ENCODE data around the gene SLC36A2.
"Not testable (repeated sequence)": the region's sequence is repeated elsewhere in the genome, so short reads cannot be mapped to it uniquely, and the experiment has no call there.

Gene SLC36A2

DNA sequence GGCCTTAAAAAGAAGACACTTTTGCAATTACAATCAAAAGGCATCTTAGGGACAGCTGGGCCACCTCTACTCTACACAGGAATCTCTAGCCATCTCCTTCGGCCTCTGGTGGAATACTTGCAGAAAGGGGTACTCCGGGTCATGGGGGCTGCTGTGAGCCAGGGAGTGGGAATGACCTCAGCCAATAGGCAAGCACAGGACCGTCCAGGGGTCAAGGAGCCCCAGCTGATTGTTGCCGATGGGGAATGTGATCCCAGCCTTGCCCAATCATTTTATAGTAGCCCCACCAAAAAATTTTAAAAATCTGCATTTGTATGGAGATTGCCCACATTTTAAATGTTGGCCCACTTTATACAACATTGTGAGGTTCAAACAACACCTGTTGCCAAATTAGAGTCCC lies 26.9 kb downstream of the SLC36A2 start:
- DNase-seq: no peak

DNA sequence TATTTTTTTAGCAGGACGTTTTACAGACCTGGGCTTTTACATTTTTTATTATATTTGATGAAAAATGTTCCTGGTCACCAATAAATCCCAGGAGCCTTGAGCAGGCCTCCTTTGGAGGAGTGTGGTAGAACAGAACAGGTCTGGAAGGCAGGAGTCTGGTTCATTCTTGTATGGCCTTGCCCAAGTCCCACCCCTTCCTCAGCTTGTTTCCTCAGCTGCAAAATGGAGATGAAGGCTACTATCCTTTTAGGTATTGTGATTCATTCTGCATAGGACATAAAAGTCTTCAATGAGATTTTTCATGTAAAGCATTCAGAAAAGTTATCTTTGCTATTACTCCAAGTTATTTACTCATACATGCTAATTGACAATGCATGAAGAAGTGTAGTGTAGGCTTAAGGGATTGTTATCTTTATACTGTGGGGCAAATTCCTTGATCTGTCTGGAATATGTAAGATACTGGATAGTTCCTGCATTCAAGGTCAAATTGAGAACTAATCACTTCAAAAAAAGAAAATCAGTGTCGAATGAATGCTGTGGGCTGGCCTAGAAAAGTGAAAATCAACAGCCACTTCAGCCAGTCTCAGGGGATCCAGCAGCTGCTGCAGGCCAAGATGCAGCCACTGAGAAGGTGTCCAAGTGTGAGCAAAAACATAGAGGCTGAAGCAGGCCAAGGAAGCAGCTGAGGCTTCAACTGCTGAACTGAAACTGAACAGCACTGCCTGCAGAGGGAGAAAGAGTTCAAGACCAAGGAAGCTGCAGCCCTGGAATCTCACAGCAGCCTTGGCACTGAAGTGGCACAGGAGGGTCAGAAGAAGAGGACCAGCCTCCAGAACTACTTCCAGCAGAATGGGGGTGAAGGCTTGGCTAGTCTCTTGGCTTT lies 28.3 kb downstream of the SLC36A2 start:
- no peak for DNase-seq

DNA sequence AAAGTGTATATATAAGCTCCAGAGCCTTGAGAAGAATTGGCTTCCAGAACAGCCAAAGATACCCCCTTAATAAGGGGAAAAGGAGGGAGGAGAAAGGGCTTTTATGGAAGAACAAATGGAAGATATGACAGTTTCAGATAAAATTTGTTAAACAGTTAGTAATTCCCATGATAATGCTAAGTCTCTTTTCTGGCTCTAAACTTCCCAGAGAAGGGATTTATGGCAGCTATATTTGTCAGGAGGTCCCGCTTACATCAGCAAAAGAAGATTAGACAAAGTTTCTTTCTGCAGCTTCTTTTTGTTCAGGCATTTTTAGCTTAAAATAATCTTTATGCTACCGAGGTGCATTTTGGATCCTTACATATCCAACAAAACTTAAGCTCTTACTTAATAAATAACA lies 29.5 kb downstream of the SLC36A2 start:
- no peak for DNase-seq

DNA sequence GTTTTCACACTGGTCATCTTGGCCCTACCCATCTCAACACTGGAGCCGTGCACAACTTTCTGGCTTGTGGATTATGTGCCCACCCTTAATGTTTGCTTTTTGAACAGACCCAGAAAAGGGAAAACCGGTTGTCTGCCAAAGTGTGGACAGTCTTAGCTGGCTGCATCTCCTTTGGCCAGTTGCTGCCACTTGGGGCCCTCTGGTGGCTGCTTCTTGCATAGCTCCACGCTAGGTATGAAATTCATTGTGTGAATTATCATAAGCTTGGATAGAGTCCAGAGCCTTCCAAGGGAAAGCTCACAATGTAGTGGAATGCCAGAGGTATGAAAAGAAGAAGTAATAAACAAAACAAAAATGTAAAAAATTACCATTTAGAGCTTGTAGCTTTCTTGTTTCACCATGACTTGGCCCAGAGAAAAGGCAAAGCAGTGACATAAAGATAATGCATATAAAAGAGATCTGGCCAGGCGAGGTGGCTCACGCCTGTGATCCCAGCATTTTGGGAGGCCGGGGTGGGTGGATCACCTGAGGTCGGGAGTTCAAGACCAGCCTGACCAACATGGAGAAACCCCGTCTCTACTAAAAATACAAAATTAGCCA lies 31.3 kb downstream of the SLC36A2 start:
- DNase-seq: peak; percentile 60

DNA sequence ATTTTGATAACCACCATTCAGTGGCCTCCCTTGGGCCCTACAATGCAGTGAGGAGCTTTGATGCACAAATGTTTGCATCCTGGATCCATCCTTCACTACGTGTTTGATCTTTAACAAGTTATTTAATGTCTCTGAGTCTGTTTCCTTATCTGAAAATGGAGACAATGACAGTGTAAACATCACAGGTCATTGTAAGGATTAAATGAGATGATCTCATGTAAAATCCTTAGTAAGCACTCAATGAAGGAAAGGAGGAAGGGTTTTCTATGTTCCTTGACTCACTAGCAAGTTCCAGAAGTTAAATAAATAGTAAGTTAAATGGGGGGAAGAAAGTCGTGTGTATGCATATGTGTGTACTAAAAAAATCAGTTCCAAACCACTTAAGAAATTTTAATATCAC lies 34.0 kb downstream of the SLC36A2 start:
- no peak for DNase-seq

DNA sequence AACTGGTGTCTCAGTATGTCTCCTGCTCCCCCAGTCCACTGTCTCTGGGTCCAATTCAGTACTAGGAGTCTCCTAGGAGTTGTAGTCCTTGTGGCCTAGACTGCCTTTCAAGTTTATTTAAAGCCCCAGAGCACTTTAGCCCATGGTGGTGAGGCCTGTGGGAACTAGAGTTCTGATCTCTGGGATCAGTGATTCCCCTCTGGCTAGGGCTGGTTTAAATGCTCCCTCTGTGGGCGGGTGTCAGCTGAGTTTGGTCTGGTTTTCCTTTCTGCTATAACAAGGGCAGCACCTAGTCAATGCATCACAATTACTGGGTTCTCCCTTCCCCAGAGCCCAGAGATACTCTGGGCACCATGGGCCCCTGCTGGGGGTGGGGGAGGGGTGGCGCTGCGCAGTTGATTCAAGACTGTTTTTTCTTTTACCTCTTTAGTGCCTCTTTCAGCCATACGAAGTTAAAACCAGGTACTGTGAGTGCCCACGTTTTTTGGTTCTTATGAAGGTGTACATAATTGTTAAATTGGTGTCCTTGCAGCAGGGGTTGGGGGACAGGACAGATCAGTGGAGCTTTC lies 34.5 kb downstream of the SLC36A2 start:
- no peak for DNase-seq

DNA sequence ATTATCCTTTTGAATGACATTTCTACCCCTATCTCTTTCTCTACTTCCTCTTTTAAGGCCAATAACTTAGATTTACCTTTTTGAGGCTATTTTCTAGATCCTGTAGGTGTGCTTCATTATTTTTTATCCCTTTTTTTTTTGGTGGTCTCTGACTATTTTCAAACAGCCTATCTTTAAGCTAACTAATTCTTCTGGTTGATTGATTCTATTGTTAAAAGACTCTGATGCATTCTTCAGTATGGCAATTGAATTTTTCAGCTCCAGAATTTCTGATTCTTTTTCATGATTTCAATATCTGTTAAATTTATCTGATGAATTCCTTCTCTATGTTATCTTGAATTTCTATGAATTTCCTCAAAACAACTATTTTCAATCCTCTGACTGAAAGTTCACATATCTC lies 36.4 kb downstream of the SLC36A2 start:
- no peak for DNase-seq

DNA sequence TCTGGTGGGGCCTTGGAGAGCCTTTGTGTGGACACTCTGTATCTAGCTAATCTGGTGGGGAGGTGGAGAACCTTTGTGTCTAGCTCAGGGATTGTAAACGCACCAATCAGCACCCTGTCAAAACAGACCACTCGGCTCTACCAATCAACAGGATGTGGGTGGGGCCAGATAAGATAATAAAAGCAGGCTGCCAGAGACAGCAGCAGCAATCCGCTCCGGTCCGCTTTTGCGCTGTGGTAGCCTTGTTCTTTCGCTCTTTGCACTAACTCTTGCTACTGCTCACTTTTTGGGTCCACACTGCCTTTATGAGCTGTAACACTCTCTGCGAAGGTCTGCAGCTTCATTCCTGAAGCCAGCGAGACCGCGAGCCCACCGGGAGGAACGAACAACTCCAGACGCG lies 37.5 kb downstream of the SLC36A2 start:
- DNase-seq: not testable (repeated sequence)

DNA sequence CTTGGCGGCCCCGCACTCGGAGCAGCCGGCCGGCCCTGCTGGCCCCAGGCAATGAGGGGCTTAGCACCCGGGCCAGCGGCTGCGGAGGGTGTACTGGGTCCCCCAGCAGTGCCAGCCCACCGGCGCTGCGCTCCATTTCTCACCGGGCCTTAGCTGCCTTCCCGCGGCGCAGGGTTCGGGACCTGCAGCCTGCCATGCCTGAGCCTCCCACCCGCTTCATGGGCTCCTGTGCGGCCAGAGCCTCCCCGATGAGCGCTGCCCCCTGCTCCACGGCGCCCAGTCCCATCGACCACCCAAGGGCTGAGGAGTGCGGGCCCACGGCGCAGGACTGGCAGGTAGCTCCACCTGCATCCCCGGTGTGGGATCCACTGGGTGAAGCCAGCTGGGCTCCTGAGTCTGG lies 38.1 kb downstream of the SLC36A2 start:
- DNase-seq: not testable (repeated sequence)

DNA sequence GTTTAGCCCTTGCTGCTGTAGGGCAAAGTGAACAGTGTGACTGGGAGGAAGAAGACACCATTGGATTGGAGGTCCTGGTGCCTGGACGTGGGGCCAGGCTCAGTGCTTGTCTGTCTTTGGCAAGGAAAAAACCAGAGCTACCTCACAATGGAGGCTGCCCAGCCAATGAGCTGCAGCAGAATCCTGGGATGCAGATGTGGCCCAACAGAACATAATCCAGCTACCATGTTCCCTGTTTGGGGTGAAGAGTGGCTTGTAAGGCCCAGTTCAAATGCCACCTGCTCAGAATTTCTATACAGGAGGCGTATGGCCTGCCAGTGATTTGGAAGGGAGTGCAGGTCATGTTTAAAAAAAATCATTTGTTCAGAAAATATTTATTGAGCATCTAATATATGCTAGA lies 43.7 kb downstream of the SLC36A2 start, which contains the start of gene SLC36A3:
Gene SLC36A3 (minus strand): TSS at position 101 of the 400 bp plus-strand sequence. CDS start 412 bp downstream, outside the sequence.
- DNase-seq: no peak

DNA sequence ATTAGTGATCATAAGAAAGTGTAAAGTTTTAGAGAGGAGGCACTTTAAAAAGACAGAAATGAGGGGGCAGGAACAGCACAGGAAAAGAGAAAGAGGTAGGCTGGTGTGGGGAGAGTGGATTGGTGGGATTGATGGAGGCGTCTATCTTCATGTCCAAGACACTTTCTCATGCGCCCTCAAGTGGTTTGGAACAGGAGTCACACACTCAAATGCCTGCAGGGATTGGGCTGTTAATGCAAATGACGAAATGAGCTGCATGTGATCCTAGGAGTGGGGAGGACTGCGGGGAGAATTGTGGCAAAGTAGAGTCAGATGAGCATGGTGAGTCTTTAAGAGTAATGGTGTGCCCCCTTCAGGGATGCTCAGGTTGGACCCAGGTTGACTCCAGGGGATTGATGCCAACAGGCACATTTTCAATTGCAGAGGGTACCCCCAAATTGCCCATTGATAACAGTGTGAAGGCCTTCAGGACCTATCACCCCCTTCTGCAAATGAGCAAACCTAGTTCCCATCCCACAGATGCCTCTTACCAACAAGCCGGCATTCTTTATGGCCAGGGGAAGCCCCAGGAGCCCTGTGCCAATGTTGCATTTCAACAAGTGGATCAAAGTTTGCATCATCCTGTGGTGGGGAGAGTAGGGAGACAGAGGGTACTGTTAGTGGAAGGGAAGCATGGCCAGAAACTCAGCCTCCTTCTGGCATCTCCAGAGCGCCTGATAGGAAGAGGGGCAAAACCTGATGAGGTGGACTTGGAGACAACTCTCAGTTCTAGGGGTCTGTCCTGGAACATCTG lies 49.1 kb downstream of the SLC36A2 start:
- DNase-seq: no peak

DNA sequence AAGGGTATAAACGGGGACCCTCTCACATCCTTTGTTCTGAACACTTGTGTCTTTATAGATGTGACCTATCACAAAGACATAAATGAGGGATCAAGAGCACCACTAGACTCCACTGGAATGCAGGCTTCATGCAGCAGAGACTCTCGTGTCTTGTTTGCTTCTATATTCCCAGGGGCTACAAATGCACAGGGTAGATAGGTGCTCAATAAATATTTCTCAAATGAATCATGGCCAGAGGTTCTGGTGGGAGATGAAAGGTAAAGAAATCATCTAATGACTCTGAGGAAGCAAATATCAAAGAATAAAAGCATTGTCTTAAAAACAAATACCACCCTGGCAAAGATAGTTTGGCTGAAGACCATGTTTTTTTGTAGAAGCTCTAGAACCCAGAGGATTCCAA lies 50.4 kb downstream of the SLC36A2 start:
- no peak for DNase-seq

DNA sequence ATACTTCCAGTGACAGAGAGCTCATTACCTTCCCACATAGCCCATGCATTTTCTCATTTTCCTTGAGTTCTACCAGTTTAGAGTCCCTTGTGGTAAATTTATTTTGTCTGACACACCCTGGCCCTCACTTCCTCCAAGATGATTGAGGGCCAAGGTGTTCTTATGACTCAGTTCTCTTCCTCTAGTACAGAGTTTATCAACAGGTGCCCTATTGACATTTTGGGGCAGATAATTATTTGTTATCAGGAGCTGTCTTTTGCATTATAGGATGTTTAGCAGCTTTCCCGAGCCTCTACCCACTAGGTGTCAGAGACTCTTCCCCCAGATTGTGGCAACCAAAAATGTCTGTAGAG lies 50.9 kb downstream of the SLC36A2 start:
- no peak for DNase-seq

DNA sequence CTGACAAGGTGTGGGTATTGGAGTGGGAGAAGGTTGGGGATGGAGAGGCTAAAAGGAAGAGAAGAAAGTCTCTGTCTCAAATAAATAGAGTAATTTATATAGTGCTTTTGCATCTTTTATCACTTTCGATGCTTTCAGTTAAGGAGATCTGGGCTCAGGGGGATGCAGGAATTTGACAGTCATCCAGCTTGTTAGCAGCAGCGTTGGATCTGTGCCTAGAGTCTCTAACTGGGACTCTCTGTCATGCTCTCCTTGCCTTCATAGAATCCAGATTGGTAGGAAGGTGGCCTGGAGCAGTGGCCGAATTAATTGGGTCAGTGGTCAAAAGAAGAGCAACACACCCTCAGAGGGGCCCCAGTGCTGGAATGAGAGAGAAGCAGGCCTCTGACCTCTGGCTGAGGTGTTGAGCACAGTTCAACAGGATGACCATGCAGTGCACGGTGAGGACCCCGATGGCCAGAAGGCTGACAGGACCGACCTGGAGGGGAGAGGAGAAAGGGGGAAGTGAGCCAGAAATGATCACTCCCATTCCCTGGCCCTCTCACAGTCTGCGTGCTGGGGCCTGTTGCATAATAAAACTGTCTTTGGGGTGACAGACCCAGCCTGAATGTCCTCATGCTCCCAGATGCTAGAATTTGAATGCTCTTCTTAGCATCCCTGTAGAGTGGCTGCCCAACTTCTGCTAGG lies 51.4 kb downstream of the SLC36A2 start:
- no peak for DNase-seq

DNA sequence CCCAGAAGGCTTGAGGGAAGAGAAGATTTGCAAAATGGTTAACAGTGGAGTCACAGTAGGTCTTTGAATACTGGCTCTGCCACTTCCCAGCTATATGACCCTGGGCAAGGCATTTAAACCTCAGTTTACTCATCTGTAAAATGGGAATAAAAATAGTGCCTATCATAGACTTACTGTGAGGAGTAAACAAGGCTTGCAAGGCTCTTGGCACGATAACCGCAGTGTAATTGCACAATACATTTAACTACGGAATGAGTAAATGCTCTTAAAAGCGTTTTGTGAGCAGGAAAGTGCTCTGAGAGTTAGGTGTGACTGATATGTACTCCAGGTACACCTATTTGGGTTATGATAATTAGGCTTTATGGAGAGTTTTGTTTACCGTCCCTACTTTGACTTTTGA lies 52.2 kb downstream of the SLC36A2 start:
- no peak for DNase-seq

DNA sequence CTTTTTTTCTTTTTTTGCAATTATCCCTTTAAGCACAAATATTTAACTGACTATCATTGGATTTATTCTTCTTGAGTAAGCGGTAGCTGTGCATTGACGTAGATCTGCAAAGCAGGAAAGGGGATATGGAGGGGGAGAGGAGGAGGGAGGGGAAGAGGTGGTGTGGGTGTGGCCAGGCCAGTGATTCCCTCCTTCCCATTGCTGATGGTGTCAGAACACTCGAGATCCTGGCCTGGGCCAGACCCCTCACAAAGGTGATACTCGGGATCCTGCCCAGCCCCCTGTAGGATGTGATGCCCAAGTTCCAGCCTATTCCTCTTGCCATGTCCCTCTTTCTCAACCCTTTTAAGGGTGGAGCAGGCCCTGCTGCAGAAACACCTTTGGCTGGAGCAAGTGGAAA lies 53.7 kb downstream of the SLC36A2 start:
- DNase-seq: no peak

DNA sequence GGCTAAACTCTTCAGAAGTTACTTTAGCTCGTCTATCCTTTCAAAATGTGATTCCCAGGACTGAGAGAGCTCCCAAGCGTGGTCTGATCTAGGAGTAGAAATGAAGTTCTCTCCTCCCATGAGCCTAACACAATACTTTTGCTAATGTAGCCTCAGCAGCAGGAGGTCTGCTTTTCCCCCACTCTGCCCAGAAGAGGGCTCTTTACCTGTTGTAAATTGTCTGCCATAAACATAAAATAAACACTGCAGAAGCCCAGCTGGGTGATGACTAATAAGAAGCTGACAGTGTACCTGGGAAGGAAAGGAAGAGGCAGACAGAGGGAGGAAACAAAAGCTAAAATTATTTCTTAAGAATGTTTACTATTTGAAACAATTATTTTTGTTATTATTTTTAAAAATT lies 59.2 kb downstream of the SLC36A2 start:
- DNase-seq: no peak

DNA sequence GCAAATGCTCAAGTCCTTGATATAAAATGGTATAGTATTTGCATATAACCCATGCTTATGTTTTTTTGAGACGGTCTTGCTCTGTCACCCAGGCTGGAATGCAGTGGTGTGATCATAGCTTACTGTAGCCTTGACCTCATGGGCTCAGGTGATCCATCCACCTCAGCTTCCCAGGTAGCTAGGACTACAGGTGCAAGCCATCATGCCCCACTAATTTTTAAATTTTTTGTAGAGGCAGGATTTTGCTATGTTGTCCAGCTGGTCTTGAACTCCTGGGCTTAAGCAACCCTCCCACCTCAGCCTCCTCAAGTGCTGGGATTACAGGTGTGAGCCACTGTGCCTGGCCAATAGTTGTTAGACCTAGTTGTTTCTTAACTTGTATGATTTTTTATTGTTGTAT lies 61.1 kb downstream of the SLC36A2 start:
- DNase-seq: no peak

DNA sequence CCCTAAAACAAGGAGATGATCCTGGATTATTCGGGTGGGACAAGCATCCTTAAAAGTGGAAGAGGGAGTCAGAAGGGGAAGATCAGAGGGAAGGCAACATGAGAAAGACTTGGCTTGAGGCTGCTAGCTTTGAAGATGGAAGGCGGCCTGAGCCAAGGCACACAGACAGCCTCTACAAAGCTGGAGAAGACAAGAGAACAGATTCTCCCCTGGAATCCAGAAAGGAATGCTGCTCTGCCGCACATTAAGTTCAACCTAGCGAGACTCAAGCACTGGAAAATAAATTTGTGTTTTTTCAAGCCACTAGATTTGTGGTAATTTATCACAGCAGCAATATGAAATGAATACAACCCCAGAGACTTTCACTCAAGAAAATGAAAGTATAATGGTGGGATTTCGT lies 61.7 kb downstream of the SLC36A2 start:
- no peak for DNase-seq

DNA sequence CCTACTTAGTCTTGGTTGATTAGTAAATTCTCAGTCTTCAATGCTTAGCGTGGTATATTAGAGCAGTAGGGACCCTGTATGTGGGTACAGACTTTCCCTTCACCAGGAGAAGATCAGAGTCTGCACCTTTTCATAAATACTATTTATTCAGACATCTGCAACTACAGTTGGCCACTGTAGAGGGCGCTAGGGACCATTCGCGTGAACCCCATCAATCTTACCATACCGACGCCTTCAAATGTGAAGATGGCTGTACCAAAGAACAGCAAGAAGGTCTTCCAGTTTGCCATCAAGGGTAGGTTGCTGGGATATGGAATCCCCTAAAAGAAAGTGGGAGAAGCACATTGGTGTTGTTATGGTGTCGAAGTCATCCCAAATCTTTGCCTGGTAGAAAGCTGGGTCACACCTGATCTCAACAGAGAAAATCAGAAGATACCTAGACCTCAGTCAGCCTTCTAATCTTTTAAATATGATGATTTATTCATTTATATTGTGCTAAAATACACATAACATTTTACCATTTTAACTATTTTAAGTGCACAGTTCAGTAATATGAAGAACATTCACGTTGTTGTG lies 62.9 kb downstream of the SLC36A2 start:
- DNase-seq: no peak

DNA sequence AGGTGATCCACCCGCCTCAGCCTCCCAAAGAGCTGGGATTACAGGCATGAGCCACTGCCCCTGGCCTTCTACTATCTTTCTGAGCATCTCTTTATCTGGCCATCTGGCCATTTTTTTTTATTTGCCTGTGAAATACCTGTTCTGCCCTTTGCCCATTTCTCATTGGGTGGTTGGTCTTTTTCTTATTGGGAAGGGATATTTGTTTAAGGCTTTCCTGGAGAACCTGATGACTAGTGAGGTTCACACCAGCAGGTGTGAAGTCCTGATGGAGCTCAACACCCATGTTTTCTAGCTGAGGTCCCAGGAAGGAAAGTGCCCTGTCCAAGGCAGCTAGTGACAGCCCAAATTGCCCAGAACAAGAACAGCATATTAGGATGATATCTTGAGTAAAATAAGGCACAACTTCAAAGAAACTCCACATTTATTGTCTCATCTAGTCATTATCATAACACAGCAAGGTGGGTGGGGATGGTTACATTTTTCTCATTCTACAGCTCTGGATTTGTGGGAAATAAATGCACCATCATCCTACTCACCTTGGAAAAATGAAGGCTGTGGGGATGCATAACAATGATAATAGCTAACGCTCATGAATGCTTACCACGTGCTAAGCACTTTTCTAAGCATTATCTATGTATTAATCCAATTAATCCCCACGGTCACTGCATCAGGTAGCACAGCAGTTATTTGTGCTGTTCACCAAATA lies 64.1 kb downstream of the SLC36A2 start:
- no peak for DNase-seq

All from activated naive CD4-positive, alpha-beta T cell treated with anti-CD3 and anti-CD28 coated beads, Interleukin-2, amount 50 U/mL, for 16 hours (primary cell).